SJSA1 (cell line): Measurements from ENCODE around the gene TINCR. TPM values are rescaled to one million over a fixed set of nuclear protein-coding genes. Genes with fewer than 3 reads are reported as not detected.

Experiments
- DNase-seq, 2 experiments: peaks; one replicate each; pipeline ENCODE4 v3.0.0-alpha.2; 2015 to 2020; ENCODE audit warnings: low spot score in 2 of 2, low read depth in 1 of 2
- H3K27ac ChIP-seq: fragments of 250-450 bp; sonication (Bioruptor Pico); 2 replicates; pipeline ENCODE4 v1.5.1; 2020; ENCODE audit warnings: mild to moderate bottlenecking, moderate library complexity
- H3K27me3 ChIP-seq: fragments of 250-450 bp; sonication (Bioruptor Pico); replicated peaks from 2 replicates; pipeline ENCODE4 v1.5.1; 2020; ENCODE audit warnings: mild to moderate bottlenecking, moderate library complexity
- H3K36me3 ChIP-seq: fragments of 250-450 bp; sonication (Bioruptor Pico); 2 replicates; pipeline ENCODE4 v1.5.1; 2020; ENCODE audit warnings: mild to moderate bottlenecking
- H3K4me1 ChIP-seq: fragments of 250-450 bp; sonication (Bioruptor Pico); replicated peaks from 2 replicates; pipeline ENCODE4 v1.6.1; 2021; ENCODE audit warnings: mild to moderate bottlenecking
- H3K4me3 ChIP-seq: fragments of 250-450 bp; sonication (Bioruptor Pico); 2 replicates; pipeline ENCODE4 v1.5.1; 2020; ENCODE audit warnings: mild to moderate bottlenecking
- H3K9me3 ChIP-seq: fragments of 250-450 bp; sonication (Bioruptor Pico); replicated peaks from 2 replicates; pipeline ENCODE4 v1.5.1; 2020; ENCODE audit warnings: mild to moderate bottlenecking
- total RNA-seq: library from RNA; depleted of rRNA; stranded (reverse); fragments of >200 nt; shearing (Covaris generic); gene quantifications from 2 replicates; pipeline ENCODE4 v1.2.3, GENCODE V29; 2014

Gene TINCR
- total RNA-seq, 1 experiment from 2014 or later, result not detected

DNA sequence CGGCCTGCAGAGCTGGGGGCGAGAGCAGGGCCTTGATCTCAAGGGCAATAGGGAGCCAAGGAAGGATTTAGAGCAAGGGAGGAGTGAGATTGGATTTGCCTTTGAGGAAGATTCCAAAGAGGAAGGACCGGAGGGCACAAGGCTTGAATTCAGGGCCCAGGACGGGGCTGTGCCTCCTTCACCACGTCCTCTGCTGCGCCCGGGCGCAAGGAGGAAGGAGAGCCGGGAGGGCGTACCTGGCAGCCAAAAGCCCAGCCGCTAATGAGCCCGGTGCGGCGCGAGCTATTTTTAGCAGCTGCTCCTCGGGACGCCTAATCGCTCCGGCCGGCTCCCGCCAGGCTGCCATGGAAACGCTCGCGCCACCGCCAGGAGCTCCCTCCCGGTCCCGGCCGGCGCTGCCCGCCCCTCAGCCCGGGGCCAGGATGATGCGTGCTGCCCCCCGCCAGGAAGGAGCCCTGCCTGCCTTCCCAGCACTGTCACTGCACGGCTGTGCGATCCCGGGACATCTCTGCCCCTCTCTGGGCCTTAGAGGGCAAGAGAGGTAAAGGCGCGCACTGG, 31.3 kb downstream of the TINCR start:
- no peak for DNase-seq

DNA sequence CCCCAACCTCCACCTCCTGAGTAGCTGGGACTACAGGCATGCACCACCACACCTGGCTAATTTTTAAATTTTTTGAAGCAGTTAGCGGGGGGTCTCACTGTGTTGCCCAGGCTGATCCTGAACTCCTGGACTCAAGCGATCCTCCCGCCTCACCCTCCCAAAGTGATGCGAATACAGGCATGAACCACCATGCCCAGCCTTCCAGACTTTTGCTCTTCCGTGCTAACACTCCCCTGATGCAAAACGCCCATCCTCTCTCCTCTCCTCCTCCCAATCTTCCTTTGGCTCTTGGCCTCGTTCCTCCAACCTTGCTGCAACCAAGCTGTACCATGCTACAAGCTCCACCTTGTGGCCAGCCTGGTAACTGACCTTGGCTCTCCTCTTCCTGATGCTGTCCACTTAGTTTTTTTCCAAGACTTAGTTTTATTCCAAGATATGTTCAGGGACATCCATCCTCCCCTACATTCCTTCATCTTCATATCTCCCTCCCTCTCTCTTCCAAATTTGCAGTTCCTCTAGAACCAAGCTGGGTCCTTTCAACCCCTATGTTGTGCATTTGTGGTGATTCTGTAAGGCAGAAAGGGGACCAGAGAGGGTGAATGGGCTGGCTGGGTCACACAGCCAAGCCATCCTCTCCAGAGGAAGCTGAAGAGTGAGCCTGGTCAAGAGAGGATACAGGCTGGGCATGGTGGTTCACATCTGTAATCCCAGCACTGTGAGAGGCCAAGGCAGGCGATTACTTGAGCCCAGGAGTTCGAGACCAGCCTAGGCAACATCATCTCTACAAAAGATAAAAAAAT, 32.8 kb downstream of the TINCR start:
- peaks cover 17% of the 10 kb centered on the region for H3K9me3 ChIP-seq
- H3K27ac ChIP-seq, result no peak overlapping the region
- no peak overlapping the region for H3K4me3 ChIP-seq
- H3K27me3 ChIP-seq, result peaks cover 12% of the 10 kb centered on the region; the same call in 1 of the 2 replicates
- no peaks in the 10 kb centered on the region for H3K4me1 ChIP-seq
- DNase-seq, result no peak
- no peaks in the 10 kb centered on the region for H3K36me3 ChIP-seq

More for the DNA sequence above, 31.3 kb downstream of the TINCR start:
- H3K4me3 ChIP-seq, result no peak overlapping the region
- H3K4me1 ChIP-seq, result no peaks in the 10 kb centered on the region
- peaks cover 8% of the 10 kb centered on the region; the same call in 1 of the 2 replicates for H3K27me3 ChIP-seq
- no peaks in the 10 kb centered on the region for H3K36me3 ChIP-seq
- H3K27ac ChIP-seq, result no peak overlapping the region
- peaks cover 17% of the 10 kb centered on the region for H3K9me3 ChIP-seq

DNA sequence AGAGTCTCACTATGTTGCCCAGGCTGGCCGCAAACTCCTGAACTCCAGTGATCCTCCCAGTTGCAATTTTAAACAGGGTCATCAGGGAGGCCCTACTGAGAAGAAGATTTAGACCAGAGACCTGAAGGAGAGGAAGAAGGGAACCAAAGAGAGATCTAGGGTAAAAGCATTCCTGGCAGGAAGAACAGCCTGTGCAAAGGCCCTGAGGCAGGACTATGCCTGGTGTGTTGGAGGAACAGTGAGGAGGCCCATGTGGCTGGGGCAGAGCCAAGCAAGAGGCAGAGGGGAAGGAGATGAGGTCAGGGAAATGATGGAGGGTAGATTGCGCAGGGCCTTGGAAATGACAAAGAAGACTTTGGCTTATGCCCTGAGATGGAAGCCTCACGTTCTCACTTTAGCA, 34.5 kb downstream of the TINCR start:
- Histone ChIP-seq H3K27ac (no peak overlapping the region), H3K4me3 (no peak overlapping the region), H3K9me3 (peaks cover 17% of the 10 kb centered on the region), H3K36me3 (no peaks in the 10 kb centered on the region), H3K4me1 (no peaks in the 10 kb centered on the region), H3K27me3 (peaks cover 13% of the 10 kb centered on the region)
- no peak for DNase-seq

DNA sequence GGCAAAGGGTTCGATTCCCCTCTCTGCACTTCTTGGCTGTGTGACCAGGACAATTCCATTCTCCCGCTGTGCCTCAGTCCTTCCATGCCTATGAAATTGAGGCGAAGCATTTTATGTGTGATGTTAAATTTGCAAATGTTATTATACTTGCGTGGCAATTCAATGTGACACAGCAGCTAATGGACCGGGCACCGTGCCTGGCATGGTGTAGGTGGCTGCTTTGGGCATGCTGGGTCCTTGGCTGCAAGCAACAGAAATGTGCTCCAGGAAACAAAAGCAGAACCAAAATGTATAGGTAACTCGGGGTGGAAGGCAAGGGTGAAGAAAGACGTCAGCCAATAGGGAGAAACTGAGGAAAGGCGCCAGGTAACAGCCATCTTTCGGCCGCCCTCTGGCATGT, 37.1 kb downstream of the TINCR start:
- peaks cover 11% of the 10 kb centered on the region for H3K9me3 ChIP-seq
- H3K27me3 ChIP-seq, result peaks cover 22% of the 10 kb centered on the region
- no peaks in the 10 kb centered on the region for H3K36me3 ChIP-seq
- no peak overlapping the region for H3K4me3 ChIP-seq
- no peaks in the 10 kb centered on the region for H3K4me1 ChIP-seq
- no peak for DNase-seq
- no peak overlapping the region for H3K27ac ChIP-seq

DNA sequence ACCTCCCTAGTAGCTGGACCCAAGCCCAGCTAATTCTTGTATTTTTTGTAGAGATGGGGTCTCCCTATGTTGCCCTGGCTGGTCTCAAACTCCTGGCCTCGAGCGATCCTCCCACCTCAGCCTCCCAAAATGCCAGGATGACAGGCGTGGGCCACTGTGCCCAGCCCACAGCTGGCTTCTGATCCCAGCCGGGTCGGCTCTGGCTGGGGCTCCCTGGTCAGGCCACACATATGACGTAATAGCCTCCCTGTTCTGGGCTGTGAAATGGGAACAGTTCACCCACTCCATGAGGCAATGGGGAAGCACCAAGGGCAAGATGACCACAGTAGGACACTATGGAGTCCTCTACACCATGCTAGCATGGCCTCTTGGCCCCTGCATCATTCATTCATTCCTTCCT, 41.1 kb downstream of the TINCR start:
- no peaks in the 10 kb centered on the region for H3K4me1 ChIP-seq
- no peaks in the 10 kb centered on the region for H3K36me3 ChIP-seq
- no peak overlapping the region for H3K4me3 ChIP-seq
- DNase-seq, result no peak
- no peak overlapping the region for H3K27ac ChIP-seq
- H3K27me3 ChIP-seq, result peaks cover 34% of the 10 kb centered on the region
- H3K9me3 ChIP-seq, result no peaks in the 10 kb centered on the region

DNA sequence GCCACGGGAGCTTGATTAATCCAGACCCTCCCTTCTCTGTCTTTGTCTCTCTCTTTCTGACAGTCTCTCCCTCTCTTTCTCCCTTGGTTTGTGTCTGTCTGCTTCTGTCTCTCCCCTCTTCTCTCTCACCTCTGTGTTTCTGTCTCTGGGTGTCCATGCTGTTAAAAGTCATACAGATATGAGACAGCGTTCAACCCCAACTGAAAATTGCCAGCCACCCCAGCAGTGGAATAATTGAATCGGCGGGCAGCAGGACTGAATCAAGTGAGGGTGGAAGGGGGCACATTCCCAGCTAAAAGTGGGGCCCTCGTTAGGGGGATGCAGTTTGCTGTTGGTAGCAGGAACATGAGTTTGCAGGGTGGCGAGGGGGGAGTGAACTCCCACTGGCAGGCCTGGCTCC, 43.7 kb downstream of the TINCR start:
- H3K9me3 ChIP-seq, result 0 out of 2 replicates have a peak, but pooled peaks cover 3% of the 10 kb centered on the region
- DNase-seq, result no peak
- H3K36me3 ChIP-seq, result no peaks in the 10 kb centered on the region
- peaks cover 30% of the 10 kb centered on the region for H3K27me3 ChIP-seq
- H3K4me3 ChIP-seq, result no peak overlapping the region
- H3K4me1 ChIP-seq, result no peaks in the 10 kb centered on the region
- no peak overlapping the region for H3K27ac ChIP-seq

DNA sequence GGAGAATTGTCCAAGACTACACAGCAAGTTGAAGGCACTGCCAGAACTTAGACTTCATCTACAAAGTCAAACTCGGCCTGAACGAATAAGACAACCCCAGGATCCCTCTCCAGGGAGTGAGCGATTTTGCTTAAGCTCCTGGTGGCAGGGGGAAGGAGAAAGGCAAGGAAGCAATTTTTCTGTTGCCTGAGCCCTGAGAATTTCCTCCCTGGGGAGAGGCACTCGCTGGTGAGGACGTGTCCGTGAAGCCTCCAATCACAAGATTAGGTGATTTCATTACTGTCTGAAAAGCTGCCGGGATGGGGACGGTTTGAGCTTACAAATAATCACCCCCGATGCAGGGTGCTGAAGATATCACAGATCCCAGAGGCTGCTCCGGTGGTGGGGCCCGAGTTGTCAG, 45.6 kb downstream of the TINCR start:
- Histone ChIP-seq H3K4me1 (no peaks in the 10 kb centered on the region), H3K36me3 (no peaks in the 10 kb centered on the region), H3K9me3 (0 out of 2 replicates have a peak, but pooled peaks cover 3% of the 10 kb centered on the region), H3K27ac (no peak overlapping the region), H3K4me3 (no peak overlapping the region), H3K27me3 (peaks cover 18% of the 10 kb centered on the region)
- no peak for DNase-seq

DNA sequence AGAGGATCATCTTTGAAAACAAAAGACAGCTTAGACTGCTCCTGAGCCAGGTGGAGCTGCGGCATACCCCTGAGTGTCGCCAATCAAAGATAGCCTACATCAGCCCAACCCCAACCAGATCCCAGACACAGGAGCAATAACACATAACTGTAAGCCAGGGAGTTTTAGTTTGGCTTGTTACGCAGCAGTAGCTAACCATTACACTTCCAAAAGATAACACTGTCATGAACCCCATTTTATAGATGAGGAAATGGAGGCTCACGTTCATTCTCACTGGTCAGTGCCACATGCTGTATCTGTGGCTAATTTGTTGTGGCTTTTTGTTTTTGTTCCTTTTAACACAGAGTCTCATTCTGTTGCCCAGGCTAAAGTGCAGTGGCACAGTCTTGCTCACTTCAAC, 47.3 kb downstream of the TINCR start:
- no peak overlapping the region for H3K27ac ChIP-seq
- H3K4me3 ChIP-seq, result no peak overlapping the region
- H3K4me1 ChIP-seq, result no peaks in the 10 kb centered on the region
- H3K27me3 ChIP-seq, result peaks cover 12% of the 10 kb centered on the region; the same call in 1 of the 2 replicates
- peaks cover 6% of the 10 kb centered on the region; the same call in 1 of the 2 replicates for H3K9me3 ChIP-seq
- H3K36me3 ChIP-seq, result no peaks in the 10 kb centered on the region
- DNase-seq, result no peak

DNA sequence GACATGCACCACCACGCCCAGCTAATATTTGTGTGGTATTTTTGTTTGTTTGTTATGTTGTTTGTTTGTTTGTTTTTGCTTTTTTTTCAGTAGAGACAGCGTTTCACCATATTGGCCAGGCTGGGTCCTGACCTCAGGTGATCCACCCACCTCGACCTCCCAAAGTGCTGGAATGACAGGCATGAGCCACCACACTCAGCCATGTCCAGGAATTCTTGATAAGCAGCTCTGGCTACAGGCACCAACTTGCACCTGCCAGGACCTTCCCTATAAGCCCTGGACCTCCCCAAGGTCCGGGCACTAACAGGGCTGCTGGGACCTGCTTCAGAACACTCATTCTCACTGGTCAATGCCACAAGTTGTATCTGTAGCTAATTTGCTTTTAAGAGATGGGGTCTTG, 48.7 kb downstream of the TINCR start:
- DNase-seq, result no peak
- H3K9me3 ChIP-seq, result peaks cover 6% of the 10 kb centered on the region; the same call in 1 of the 2 replicates
- no peaks in the 10 kb centered on the region for H3K4me1 ChIP-seq
- H3K4me3 ChIP-seq, result no peak overlapping the region
- H3K36me3 ChIP-seq, result no peaks in the 10 kb centered on the region
- H3K27ac ChIP-seq, result no peak overlapping the region
- H3K27me3 ChIP-seq, result peaks cover 12% of the 10 kb centered on the region; the same call in 1 of the 2 replicates

DNA sequence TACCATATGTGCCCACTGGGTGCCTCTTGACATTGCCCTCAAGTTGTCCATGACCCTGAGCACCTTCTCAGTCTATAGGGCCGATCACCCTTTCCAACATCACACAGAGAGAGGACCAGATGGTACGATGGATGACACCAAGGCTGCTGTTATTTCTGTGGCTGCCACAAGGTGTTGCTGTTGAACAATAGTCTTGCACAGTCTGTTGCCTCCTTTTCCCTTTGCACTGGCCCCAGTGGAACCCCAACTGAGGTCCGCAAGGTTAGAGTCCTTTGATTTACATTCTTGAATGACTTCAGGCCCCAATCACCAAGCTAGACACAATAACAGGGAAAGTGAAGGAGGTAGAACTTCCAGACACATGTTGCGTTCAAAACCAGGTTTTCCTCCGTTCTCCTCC, 52.0 kb downstream of the TINCR start:
- no peaks in the 10 kb centered on the region for H3K36me3 ChIP-seq
- no peak overlapping the region for H3K4me3 ChIP-seq
- H3K27me3 ChIP-seq, result no peaks in the 10 kb centered on the region; the same call in 1 of the 2 replicates
- peaks cover 6% of the 10 kb centered on the region; the same call in 1 of the 2 replicates for H3K9me3 ChIP-seq
- no peak for DNase-seq
- H3K4me1 ChIP-seq, result no peaks in the 10 kb centered on the region
- H3K27ac ChIP-seq, result no peak overlapping the region

DNA sequence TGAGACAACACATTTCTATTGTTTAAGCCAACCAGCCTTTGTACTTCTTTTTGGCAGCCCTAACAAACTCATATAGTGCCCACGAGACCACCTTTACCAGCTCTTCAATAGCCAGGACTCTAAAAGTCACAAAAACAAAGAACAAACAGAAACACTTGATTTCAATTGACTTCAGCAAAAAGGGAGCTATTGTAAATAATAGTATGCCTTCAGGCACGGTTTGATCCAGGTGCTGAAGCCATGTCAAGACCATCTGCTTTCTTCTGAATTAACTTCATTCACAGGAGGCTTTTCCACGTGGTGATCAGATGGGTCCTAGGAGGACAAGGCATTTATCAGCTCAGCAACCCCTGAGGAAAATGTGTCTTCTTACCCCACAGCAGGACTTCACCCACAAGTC, 53.8 kb downstream of the TINCR start:
- DNase-seq, result no peak
- Histone ChIP-seq H3K36me3 (no peaks in the 10 kb centered on the region), H3K27ac (no peak overlapping the region), H3K4me1 (no peaks in the 10 kb centered on the region), H3K4me3 (no peak overlapping the region), H3K9me3 (peaks cover 4% of the 10 kb centered on the region; the same call in 1 of the 2 replicates), H3K27me3 (no peaks in the 10 kb centered on the region; the same call in 1 of the 2 replicates)

DNA sequence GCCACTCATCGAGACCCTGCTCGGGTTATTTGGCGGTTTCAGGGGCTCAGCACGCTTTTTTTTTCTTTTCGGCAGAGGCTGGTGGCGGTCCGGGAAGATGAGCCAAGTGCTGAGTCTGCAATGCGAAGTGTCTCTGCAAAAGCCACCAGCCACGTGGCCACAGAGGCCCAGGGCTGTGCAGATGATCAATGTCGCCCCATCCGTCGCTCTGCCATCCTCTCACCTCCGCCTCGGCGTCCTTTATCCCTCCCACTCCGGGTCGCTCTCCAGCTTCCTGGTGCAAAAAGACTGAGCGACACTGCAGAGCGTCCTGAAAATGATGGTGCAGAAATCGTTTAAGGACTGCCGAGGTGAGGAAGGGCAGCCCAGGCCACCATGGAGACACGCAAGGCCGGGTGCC, 55.0 kb downstream of the TINCR start:
- peaks cover 4% of the 10 kb centered on the region; the same call in 1 of the 2 replicates for H3K9me3 ChIP-seq
- H3K27me3 ChIP-seq, result no peaks in the 10 kb centered on the region; the same call in 1 of the 2 replicates
- no peak for DNase-seq
- H3K36me3 ChIP-seq, result no peaks in the 10 kb centered on the region
- no peaks in the 10 kb centered on the region for H3K4me1 ChIP-seq
- no peak overlapping the region for H3K4me3 ChIP-seq
- no peak overlapping the region for H3K27ac ChIP-seq
